Measurements from ENCODE around the gene ENTPD8.
A peak's percentile ranks its signal among the peaks of the same experiment; 100 is the strongest.
"Not testable (repeated sequence)": the region's sequence is repeated elsewhere in the genome, so short reads cannot be mapped to it uniquely, and the experiment has no call there.

Gene ENTPD8

GRCh38 chr9:137394866-137395665 is 46.1 kb downstream of the ENTPD8 start:
- no peak for DNase-seq (ENCODE audit: low spot score)

- DNase-seq (ENCODE audit: low spot score) = no peak
Measured at GRCh38 chr9:137393176-137394150, 47.7 kb downstream of the ENTPD8 start.

GRCh38 chr9:137392232-137393007 is 48.7 kb downstream of the ENTPD8 start:
- DNase-seq (ENCODE audit: low spot score) = no peak

- DNase-seq (ENCODE audit: low spot score) = no peak
Measured at GRCh38 chr9:137391411-137391754, 49.8 kb downstream of the ENTPD8 start.

DNA sequence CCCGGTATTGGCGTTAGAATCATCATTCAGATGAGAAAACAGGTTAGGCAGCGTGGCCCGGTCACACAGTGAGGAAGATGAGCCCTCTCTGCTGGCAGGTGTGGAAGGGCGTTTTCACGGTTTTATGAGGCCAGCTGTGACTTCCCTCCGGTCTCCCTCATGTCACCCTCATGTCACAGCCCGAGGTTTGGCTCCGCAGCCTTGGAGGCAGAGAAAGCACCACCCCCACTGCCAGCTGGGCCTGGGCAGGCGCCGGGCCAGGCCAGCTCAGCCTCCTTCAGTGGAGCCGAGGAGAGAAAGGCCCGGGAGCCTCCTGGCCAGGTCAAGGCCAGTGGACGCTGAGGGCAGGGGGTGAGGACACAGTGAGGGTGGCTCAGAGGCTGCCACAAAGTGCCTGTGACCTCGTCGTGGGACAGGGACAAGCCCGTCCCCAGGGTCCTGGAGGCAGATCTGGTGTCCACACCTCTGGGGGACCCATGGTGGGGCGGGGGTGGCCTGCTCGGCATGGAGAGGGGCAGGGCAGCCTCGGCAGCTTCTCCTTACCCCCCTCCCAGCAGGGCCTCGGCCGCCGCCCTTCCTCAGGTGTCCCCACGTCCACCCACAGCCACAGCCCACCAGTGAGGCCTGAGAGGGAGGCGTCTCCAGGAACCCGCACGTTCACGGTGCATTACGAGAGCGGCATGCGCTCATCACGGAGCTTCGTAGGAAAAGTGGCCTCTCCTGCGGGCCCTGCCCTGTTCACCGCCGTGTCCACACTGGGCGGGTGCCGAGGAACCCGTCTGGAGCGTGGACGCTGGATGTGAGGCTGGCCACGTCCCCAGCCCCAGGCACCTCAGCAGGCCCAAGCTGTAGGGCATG is 50.4 kb downstream of the ENTPD8 start:
- DNase-seq (ENCODE audit: low spot score) = peak; percentile 14

- DNase-seq (ENCODE audit: low spot score) = no peak
Measured at GRCh38 chr9:137389428-137389746, 51.8 kb downstream of the ENTPD8 start.

- no peak for DNase-seq (ENCODE audit: low spot score)
Measured at GRCh38 chr9:137388589-137389427, 52.3 kb downstream of the ENTPD8 start.

GRCh38 chr9:137387891-137388560 is 53.1 kb downstream of the ENTPD8 start:
- no peak for DNase-seq (ENCODE audit: low spot score)

- no peak for DNase-seq (ENCODE audit: low spot score)
Measured at GRCh38 chr9:137387114-137387890, 53.9 kb downstream of the ENTPD8 start.

- DNase-seq (ENCODE audit: low spot score) = not testable (repeated sequence)
Measured at GRCh38 chr9:137386507-137387113, 54.5 kb downstream of the ENTPD8 start.

GRCh38 chr9:137385061-137385655 is 56.0 kb downstream of the ENTPD8 start:
- DNase-seq (ENCODE audit: low spot score) = no peak

All from pons (tissue), 1 donor.